Medulla oblongata (tissue), 1 donor: Measurements from ENCODE around the gene MAPK11.

Source experiments
- DNase-seq: peaks from one replicate; pipeline ENCODE4 v3.0.0-alpha.2; 2015; ENCODE audit errors: extremely low spot score

Gene MAPK11

GRCh38 chr22:50248196-50249081 is 21.7 kb downstream of the MAPK11 start:
- DNase-seq: no peak

- no peak for DNase-seq
These were observed 22.4 kb downstream of the MAPK11 start for GRCh38 chr22:50247748-50248147.

DNA sequence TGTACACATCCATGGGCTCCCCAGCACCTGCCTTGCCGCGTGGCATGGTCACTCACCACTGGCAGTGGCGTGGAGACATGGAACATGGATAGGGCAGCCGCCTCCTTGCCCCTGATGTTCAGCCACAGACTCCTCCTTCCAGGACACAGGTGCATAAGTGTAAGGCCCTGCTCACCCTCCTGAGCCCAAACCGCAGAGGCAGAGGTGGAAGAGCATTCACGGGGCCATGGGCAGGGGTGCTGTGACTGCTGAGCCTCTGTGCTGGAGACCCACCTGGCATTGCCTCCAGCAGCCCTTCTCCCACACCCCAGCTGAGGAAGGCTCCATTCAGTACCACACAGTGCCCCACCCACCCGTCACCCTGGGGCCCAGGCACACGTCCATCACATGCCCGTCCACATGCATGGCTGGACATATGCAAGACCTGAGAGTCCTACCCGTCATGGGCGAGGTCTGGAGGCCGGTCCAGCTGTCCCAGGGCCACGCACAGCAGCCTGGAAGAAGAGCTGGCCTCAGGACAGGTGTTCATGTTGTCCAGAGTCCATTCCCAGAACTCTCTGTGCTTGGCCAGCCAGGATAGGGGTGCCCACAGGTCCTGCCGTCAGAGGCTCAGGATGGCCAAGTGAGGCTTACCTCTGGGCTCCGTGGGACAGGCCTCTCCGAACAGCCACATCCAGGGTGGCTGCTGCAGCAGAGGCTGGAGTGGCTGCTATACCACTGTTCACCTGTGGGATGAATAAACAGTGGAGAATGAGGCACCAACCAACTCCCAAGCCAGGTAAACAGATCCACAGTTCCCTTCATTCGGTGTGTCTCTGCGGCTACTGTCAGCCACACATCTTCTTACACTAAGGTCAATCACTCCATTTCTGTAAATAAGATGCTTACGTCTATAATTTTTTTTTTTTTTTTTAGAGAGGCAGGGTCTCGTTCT is 23.7 kb downstream of the MAPK11 start:
- no peak for DNase-seq

- no peak for DNase-seq
These were observed 24.7 kb downstream of the MAPK11 start for GRCh38 chr22:50245214-50246072.

DNA sequence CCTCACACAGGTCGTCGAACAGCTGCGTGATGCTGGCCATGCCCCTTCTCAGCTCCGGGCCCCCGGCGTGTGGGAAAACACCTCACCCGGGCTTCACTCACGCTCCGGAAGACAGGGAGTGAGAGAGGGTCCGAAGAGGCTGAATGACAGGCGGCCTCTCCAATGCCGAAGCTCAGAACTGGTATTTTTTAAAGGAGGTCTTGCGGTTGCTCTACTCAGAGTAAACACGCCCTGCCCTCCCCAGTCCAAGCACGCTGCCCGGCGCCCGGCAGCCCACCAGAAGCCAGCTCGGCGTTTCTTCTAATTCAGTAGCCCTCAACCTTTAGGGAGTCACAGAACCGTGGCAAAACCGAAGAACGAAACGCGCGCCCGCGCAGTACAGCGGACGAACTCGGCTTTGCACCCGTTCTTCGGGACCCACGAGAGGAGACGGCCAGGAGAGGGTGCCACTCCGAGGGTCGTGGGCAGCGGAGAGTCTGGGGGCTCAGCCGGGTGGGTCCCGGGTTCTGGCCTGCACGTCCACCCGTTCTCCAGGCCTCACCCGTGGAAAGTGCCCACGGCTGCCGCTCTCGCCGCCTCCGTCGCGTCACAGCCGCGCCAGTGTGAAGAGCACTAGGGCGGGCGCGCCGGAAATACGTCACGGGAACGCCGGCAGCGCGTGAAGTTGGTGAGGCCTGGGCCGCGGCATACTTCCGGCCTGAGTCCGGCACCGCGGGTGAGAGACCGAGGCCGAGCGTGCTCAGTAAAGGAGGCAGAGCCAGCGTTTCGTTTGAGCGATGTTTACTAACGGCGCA is 25.6 kb downstream of the MAPK11 start, which contains the start of gene TUBGCP6:
Gene TUBGCP6, minus strand, starts transcription at position 604 of the 794 bp plus-strand sequence. Its CDS starts 564 bp downstream, at position 40.
- peak; percentile 96 for DNase-seq

GRCh38 chr22:50243685-50244419 is 26.3 kb downstream of the MAPK11 start:
- no peak for DNase-seq

DNA sequence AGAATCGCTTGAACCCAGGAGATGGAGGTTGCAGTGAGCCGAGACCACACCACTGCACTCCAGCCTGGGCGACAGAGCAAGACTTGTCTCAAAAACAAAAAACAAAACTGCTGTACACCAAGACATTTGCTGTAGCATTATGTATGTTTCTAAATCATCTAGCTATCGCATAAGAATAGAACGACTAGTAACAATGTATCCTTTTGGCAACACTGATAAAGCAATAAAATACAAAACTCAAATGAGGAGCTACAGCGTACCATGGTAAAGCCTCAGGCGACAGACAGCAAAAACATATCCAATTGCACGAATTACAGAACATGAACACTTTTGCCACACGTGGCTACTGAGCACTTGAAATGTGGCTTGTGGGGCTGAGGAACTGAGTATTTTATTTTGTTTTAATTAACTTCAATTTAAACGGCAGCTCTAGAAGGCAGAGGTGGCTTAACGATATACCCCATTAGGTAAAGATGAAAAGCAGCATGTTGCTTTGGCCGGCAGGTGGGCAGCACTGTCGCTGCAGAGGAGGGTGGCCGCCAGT is 27.7 kb downstream of the MAPK11 start:
- DNase-seq: no peak

DNA sequence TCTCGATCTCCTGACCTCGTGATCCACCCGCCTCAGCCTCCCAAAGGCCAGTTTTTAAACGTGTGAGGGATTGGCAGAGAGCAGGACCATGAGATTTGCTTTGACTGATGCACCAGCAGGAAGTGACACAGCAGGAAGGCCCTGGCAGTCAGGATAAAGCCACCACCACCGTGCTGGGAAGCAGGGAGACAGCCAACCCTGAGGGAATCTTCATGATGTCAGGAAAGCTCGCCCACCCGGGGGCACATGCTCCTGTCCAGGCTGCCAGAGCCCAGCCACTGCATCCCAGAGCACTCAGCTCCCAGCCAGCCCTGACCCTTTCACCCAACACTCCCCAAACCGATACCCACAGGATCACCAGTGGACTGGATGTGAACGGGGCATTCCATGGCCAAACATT is 31.4 kb downstream of the MAPK11 start:
- no peak for DNase-seq

DNA sequence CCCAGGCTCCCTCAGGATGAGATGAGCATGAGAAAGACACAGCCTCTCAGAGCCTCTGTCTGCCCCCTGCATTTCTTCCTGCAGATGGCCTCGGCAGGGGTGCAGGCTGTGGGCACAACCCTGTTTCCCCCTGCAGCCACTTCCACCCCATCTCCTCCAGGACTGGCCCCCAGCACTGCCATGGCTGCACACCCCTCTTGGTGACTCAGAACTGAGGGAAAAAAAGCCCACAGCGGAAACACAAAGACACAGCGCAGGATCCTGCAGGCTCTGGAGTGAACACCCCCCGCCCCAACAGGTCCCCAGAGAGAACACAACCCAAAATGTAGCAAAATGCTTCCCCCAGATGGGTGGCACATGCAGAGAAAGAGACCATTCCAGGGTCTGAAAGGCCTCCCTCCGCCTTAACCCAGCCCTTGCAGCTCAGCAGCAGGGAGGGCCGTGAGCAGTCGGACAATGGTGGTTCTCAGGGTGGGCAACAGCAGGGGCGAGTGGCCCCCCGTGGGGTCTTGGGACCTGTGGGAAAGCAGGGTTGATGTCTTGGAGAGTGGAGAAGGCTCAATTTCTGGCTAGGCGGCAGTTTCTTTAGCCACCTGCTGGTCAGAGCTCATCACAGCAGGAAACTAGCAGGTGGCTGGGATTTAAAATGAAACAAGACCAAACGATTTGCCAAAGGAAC is 33.3 kb downstream of the MAPK11 start:
- DNase-seq: no peak

DNA sequence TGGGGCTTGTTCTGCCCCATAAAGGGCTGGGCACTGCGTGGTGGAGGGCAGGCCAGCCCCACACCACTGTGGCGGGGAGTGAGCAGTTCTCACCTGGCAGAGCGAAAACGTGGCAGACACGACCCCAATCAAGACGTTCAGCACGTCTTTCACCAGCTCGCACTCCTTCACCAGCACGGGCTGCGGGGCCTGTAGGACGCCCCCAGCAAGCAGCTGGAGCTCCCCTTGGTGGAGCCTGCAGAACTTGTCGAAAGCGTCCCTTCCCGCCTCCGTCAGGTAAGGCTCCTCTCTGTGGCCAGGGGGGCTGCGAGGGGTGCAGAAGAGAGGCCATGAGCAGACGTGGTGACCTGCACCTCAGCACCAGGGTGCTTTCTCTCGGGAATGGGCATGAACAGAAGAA is 37.0 kb downstream of the MAPK11 start:
- DNase-seq: no peak

- no peak for DNase-seq
These were observed 37.6 kb downstream of the MAPK11 start for GRCh38 chr22:50232481-50233151.

DNA sequence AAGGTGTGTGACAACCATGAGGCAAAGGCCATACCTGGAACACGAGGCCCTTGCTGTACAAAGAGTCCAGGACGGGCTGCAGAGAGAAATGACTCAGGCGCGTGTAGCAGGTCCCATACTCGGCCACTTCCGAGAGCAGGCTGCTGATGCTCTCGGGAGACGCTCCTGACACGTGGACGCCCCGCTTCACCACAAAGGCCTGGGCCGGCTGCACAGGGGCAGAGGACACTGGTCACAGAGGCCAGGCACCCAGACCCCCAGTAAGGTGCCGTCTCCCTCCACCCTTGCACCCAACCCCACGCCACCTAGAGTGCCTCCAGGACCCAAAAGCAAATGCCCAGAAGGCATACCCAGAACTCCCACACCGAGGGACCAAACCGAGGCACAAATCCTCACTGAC is 40.8 kb downstream of the MAPK11 start:
- no peak for DNase-seq

DNA sequence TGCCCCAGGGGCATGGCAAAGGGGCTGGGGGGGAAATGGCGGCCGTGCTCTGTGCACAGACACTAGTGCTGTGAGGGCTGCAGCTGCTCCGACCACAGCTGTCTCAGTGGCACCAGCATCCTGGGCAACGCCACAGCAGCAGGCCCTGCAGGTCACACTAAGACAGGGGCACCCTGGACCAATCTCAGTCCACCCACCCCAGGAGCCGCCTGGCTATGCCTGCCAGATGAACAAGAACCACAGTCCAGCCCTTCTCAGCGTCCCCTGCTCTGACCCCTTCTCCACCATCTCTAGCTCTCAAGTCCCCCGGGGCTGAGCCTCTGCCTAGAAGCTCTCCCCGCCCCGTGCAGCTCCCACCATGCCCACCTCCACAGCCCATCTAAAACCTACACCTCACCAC is 41.8 kb downstream of the MAPK11 start:
- DNase-seq: no peak

DNA sequence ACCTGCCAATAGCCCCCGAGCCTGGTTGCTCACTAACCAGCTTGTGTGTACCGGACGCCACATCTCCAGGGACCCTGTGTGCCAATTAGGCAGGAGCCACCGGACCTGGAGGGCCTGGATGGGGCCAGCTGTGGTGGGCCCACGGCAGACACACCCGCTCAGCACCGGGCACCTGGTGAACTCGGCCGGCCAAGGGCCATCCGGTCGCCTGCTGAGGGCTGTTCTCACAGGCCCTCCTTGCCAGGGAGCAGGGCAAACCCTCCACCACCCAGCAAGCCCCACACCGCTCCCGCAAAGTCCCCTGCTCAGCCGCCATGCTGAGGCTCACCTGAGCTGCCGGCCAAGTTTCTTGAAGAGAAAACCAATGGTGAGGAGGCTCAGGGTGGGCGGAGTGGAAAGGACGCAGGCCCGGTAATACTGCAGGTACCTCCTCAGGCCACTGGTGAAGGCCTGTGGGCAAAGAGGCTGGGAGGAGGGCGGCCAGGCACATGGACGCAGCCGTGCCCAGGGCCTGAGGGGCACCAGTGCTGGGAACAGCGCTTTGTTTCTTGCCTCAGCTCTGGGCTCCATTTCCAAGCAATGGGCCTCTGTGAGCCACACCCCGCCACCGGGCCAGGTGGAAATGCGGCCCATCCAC is 42.5 kb downstream of the MAPK11 start:
- no peak for DNase-seq

DNA sequence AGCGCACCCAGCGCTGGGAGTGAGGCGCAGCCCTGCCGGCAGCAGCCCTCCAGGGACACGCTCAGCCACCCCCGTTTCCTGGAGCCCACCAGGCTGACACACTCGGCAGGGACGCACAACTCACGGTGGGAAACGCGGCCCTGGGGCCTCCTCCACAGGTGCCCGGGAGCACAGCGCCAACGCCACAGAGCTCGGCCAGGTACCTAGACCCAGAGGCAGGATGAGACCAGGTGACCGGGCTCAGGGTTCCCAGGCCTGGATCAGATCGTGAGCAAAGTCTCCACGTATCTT is 43.4 kb downstream of the MAPK11 start:
- DNase-seq: no peak

DNA sequence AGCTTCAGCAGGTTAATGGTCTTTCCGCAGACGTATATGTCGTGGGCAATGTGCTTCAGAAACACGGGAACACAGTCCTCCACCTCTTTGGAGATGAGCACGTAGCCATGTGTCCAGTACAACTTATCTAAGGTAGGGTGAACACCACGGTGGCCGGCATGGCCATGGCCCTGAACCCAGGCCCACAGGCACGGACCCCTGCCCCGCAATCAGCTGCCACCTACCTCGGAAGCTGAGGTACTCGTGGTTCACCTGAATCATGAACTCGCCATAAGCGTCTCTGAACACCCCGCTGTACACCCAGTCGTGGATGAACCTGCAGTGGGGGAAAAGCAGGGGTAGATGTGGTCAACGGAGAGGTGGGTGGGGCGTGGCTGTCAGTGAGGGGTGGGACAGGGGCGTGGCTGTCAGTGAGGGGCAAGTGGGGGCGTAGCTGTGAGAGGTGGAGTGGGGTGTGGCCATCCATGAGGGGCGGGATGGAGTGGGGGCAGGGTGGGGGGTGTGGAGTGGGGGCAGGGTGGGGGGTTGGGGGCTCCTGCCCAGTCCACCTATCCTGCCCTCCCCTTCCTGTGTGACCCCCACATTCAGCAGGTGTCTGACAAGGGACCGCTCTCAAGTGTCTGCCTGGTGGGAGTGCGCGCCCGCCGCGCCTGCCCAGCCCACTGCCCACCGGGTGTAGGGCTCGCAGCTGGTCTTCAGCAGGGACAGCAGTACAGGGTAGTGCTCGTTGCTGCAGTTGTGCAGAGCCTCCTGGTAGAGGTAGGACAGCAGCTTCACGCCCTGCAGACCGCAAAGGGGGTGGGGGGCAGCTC is 43.9 kb downstream of the MAPK11 start:
- no peak for DNase-seq

- no peak for DNase-seq
These were observed 44.8 kb downstream of the MAPK11 start for GRCh38 chr22:50225200-50225969.
